HG03039 (cell line): ENCODE measurements around the gene DNMT3L.
"Not testable (repeated sequence)": the region's sequence is repeated elsewhere in the genome, so short reads cannot be mapped to it uniquely, and the experiment has no call there.

Experiments
- ATAC-seq: cut with Tn5 transposase; IDR thresholded peaks from one replicate; pipeline ENCODE4 v1.9.1; 2021; ENCODE audit warnings: mild to moderate bottlenecking, moderate library complexity; ENCODE audit not compliant: unreplicated experiment

Gene DNMT3L

DNA sequence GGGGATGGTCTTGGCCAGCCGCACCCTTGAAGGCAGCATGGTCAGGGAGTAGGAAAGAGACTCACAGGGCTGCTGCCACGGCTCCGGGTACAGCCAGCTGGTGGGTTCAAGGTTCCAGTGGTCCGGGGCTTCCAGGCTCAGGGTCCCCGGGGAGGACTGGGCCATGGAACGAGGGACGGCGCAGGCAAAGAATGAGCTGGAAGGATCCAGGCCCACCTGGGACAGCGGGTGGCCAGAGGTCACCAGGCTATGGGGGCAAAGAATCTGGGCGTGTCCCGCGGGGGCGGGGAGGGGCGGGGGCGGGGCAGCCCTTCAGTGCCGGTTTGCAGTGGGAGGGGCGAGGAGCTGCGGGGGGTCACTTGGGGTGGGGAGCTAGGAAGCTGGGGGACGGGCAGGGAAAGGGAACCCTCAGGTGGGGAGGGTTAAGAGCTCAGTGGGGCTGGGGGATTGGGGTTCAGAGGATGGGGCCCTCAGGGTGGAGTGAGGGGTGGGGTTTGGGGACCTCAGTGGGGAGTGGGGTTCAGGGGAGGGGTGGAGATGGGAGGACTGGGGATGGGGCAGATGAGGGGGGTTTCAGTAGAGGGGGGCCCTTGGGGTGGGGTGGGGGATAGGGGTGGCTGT is at the start of gene DNMT3L:
Gene DNMT3L (minus strand): TSS at position 223 of the 621 bp plus-strand sequence. CDS start 638 bp downstream, outside the sequence.
- no peak for ATAC-seq

DNA sequence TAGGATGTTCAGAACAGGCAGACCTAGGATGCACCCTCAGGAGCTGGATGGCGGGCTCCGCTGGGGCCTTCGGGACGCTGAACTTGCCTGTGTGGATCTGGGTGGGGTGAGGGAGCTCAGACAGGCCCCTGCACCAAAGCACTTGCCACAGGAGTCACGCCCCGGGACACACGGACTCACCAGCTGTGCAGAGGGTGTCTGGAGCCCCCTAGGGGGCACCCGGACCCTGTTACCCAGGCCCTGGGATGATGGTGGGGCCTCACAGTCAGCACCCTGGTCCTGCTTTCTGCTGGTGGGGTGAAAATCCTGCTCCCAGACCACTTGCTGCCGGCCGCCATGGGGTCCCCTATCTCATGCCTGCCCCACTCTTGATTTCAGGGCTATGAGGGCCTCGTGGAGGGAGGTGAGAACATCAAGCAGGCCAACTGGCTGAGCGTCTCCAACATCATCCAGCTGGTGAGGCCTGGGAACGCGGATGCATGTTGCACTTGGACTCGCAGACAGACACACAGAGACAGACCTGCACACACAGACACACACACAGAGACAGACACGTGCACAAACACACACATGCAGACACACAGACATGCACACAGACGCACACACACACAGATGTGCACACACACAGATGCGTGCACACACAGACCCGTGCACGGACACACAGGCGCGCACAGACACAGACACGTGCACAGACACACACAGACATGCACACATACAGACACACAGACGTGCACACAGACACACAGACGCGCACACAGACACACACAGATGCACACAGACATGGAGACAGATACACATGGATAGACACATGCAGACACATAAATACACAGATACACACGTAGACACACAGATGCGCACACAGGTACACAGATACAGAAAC is 49.2 kb upstream of the DNMT3L start:
- no peak for ATAC-seq

DNA sequence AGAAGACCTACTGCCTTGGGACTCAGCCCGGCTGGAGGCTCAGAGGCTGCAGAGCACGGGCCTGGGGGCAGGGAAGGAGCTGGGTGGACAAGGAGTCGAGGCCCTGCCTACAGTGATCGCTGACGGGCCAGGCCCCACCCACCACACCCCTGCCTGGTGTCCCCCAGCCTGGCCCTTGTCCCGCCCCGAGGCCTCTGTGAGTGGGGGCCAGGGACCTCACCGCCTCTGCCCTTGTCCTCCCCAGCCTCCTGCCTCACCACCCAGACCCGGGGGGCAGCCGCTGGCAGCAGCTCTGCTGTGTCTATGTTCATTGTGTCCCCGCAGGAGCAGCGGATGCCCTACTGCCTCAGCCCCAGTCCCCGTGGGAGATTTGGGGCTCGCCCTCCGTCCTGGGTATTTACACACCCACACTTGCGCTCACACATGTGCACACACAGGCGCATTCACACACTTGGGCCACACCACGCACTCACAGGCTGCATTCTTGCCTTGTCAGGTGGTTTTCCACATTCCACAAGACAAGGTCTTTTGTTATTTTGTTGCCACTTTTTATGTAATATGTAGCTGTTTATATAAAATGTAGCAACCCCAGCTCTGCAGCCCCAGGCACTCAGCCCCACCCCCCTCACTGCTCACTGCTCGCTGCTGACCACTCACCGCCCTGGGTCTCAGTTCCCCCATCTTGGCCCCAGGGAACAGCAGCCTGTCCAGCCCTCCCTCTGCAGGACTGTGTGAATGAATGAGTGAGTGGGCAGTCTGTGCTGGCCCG is 45.4 kb upstream of the DNMT3L start:
- ATAC-seq: no peak

DNA sequence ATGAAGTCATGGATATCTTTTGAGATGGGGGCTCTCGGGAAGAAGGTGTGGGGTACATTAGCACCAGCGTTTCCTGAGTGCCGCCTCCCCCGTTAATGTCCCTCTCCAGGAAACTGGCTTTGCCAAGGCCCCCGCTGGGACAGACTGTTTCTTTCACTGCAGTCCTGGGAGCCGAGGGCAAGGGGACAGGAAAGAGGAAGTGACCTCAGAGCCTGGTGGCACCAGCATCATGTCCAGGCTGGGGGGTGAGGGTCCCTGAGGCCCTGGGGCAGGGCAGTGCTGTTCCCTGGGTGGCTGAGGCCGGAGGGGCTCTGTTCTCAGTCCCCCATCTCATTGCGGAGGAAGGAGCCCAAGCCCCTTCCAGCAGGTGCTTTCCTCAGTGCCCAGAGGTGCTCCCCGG is 44.0 kb upstream of the DNMT3L start:
- ATAC-seq: no peak

DNA sequence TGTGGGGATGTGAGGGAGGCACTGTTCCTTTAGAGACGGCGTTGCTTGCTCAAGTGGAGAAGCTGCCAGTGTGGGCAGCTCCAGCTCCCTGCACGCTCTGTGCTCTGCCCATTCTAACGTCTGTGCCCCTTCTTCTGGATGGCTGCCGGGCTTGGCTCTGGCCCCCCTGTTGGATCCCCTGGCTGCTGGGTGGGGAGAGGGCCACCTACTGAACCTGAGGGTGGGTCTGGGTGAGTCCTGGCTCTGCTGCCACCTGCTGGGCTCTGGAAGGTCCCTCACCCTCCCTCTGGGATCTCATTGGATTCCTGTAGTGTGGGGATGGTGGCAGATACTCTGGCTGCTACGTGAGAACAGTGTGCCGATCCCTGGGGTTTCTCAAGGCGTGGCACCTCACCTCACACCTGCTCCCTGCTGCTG is 43.2 kb upstream of the DNMT3L start:
- no peak for ATAC-seq

DNA sequence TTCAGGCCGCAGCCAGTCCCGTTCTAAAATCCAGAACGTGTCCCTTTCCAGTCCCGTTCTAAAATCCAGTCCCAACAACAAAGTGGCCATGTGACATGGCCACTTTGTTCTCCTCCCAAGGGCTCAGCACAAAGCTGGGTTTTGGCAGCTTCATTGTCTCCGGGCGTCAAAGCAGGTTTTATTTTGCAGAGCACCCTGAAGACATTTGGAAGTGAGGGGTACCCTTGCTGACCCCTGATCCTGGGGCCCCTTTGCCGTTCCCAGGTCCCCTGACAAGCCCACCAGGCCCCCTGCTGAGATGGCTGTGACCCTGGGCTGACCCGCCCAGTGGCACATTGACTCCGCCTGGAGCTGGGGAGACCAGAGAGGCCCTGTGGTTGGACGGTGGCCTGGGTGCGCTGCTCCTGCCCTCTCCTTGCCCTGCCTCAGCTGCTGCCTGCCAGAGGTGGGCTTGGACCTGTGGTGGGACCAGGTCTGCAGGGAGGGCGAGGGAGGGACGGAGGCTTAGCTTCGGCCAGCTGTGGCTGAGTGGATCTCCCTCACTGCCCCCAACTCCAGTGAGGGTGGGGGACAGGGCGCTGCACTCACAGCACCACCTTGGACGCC is 42.4 kb upstream of the DNMT3L start:
- no peak for ATAC-seq

DNA sequence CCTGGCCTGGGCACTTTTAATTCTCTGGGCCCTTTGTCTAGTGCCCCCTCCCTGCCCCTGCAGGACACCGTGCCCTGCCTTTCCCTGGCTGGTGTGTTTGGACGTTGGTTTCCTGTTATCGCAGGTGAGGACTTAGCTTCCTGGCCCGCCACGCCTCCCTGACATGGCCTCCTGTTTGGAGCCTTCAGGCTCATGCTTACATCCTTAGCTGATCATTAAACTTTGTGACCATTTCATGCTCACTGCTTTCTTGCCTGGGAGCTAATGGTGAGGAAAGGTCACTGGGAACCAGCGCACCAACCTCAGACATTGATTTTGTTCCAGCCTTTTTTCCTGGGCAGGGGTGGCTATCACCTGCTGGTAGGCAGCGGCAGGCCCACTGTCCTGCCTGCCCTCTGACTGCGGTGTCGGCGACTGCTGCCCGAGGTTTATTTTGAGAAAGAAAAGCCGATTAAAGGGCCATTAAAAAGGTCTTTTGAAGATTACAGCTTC is 41.8 kb upstream of the DNMT3L start:
- no peak for ATAC-seq

DNA sequence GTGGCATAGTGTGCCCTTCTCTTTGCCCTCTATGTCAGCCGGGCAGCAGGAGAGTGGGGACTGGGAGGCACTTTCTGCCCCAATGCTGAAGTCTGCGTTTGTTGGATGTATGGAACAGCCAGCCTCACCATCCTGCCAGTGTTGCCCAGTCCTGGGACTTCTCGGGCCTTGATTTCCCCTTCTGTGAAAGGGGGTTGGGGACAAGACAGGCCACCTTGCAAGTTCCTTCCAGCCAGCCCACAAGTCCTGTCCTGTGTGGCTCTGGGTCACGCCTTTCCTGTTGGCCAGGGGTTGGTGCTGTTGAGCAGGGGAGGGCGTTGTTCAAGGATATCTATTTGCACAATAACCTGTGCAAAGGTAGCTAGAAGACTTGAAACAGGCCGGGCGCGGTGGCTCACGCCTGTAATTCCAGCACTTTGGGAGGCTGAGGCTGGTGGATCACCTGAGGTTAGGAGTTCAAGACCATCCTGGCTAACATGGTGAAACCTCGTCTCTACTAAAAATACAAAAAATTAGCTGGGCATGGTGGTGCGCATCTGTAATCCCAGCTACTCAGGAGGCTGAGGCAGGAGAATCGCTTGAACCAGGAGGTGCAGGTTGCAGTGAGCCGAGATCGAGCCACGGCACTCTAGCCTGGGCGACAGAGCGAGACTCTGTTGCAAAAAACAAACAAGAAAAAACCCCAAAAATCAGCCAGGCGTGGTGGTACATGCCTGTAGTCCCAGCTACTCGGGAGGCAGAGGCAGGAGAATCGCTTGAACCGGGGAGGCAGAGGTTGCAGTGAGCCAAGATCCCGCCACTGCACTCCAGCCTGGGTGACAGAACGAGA is 41.1 kb upstream of the DNMT3L start:
- ATAC-seq: not testable (repeated sequence)

DNA sequence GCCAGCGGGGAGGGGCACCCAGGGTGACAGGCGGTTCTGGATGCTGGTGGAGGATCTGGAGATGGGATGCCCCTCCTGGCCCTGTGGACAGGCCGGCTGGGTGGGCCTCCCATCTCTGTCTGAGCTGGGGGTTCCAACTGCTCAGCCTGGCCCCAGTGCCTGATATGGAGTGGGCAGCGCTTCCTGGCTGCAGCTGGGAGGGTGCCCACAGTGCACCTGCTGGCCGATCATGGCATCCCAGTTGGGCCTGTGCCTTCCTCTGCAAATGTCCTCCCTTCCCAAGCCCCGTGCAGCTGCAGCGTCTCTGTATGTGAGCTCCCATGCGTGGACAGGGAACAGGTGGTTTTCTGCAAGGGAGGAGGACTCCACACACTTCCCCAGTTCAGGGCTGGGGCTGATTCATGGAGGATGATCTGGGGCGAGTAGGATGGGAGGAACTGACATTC is 40.3 kb upstream of the DNMT3L start:
- ATAC-seq: no peak

DNA sequence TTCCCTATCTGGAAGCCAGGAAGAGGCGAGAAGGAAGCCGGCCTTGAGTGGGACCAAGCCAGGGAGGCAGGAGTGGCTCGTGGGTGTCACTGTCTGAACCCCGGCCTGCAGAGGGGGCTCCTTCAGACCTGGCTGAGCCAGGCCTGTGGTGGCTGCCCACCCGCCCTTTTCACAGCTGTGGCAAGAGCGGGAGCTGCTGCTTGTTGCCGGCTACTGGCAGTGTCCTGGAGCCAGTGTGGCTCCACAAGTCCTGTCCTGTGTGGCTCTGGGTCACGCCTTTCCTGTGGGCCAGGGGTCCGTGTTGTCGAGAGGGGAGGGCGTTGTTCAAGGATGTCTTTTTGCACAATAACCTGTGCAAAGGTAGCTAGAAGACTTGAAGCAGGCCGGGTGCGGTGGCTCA is 39.4 kb upstream of the DNMT3L start:
- no peak for ATAC-seq

DNA sequence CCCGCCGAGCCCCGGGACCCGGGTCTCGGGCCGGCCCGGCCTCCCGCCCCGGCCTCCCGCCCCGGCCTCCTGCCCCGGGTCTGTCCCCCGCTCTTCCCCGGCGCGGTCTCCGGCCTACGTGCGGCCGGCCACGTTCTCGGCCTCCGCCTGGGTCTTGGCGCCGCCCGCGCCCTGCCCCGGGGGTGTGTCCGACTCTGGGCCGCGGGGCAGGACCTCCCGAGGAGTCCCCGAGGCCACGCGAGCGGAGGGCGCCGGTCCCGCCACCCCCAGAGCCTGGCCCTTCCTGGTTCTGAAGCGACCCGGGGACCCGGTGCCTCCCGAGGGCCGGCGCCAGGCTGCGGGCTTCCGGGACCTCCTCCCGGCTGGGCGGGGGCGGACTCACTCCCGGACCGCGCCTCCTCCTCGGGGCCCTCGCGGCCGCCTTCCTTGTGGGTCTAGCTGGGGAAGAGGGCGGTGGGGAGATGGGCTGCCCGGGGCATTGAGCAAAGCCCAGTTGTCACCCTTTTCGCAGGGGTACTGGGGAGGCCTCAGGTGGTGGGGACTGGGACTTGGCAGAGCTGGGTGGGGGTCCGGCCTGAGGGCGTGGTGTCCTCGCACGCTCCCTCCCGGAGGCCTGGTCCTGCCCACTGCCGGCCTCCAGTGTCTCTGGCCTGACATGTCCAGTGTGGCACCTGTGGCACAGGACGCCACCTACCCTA is 38.7 kb upstream of the DNMT3L start:
- peak; percentile 18 for ATAC-seq

DNA sequence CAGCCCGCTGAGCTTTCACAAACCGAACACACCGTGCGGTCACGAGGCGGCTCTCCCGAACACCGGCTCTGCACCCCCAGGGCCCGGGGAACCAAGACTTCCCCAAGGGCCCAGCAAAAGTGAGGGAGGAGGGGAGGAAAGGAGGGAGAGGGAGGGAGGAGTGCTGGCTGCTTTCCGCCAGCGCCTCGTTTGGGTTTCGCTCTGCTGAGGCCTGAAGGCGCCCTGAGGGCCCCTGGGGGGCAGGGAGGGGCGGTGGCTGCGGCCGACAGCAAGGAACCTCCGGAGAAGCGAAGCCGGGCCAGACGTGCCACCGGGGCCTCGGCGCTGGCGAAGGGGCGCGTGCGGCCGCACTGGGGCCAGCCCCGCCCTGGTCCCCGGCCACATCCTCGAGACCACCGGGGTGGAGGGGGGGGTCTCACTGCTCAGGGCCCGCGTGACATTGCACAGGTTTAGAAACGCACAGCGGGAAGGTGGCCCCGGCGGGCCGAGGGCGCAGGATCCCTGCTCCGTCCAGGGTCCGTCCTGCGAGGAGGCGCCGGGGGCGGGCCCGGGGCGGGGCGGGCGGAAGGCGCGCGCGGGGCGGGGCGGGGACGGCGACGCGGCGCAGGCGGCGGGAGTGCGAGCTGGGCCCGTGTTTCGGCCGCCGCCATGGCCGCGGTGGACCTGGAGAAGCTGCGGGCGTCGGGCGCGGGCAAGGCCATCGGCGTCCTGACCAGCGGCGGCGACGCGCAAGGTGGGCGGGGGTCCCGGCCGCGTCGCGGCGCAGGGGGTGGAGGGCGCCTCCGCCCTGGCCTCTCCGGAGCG is 38.0 kb upstream of the DNMT3L start, which contains the start of gene PFKL:
Gene PFKL (plus strand): TSS at position 596 of the 804 bp plus-strand sequence. CDS start 53 bp downstream, at position 649.
- peak; percentile 49 for ATAC-seq

DNA sequence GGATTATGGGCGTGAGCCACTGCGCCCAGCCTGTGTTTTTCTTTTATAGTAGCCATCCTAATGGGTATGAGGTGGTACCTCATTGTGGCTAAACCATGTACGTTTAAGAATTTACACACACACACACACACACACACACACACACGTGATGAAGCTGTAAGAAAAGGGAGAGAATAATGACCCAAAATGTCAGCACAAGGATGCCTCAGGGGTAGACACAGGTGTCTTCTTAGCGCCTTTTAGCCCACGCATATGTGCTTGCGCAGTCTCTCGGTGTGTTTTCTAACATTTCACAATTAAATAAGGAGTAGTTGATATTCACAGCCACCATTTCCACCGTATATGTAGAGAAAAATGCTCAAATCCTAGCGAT is 37.4 kb upstream of the DNMT3L start:
- no peak for ATAC-seq

DNA sequence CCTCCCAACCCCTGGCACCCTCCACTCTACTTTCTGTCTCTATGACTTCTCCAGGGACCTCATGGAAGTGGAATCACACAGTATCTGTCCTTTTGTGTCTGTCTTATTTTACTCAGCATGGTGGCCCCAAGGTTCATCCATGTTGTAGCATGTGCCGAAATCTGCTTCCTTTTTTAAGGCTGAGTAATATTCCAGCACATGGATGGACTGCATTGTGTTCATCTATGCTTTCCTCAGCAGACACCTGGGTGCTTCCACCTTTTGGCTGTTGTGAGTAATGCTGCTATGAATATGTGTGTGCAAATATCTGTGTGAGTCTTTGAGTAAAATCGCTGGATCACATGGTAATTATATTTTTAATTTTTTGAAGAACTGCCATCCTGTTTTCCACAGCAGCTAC is 36.6 kb upstream of the DNMT3L start:
- no peak for ATAC-seq

DNA sequence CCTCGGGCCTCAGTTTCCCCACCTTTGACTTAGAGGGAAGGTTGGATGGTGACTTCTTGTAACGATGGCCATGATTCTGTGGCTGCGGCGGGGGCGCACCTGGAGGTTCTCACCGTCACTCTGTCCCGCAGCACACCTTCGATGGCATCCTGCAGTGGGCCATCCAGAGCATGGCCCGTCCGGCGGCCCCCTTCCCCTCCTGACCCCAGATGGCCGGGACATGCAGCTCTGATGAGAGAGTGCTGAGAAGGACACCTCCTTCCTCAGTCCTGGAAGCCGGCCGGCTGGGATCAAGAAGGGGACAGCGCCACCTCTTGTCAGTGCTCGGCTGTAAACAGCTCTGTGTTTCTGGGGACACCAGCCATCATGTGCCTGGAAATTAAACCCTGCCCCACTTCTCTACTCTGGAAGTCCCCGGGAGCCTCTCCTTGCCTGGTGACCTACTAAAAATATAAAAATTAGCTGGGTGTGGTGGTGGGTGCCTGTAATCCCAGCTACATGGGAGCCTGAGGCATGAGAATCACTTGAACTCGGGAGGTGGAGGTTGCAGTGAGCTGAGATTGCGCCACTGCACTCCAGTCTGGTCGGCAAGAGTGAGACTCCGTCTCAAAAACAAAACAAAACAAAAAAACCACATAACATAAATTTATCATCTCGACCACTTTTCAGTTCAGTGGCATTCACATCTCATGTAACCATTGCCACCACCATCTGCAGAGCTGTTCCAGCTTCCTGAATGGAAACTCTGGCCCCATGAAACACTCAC is 36.0 kb upstream of the DNMT3L start:
- ATAC-seq: no peak

DNA sequence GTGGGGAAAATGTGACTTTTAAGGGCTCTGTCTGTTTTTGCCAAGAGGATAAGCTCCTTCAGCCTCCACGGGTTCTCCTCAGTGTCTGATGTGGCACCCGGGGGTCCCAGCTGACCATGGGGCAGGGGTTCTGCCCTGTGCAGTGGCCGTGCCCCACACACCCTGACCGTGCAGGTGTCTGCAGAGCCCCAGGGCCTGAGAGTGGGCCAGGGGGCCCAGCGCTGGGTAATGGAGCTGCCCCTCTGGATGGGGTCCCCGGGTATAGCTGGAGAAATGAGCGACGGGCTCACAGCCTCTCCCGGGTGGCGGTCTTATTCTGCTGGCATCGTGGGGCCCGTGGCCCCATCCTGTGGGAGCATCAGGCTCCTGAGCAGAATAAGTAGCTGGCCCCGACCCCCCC is 35.2 kb upstream of the DNMT3L start:
- ATAC-seq: no peak

DNA sequence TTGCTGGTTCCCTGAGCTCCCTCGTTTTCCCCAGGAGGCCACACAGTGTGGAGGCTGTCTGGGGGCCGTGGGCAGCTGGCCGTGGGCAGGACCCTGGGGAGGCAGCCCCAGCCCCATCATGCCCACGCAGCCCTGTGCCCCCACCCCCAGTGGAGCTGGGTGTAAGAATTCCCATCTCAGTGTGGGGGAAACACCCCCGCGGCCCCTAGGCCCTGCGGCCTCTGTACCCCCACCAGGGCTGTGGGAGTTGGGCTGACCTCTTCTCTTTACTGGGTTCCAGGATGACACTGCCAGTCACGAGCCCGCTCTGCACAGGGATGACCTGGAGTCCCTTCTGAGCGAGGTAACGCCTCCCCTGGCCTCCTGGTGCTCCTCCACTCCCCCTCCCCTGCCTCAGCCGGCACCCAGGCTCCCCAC is 34.4 kb upstream of the DNMT3L start:
- no peak for ATAC-seq

DNA sequence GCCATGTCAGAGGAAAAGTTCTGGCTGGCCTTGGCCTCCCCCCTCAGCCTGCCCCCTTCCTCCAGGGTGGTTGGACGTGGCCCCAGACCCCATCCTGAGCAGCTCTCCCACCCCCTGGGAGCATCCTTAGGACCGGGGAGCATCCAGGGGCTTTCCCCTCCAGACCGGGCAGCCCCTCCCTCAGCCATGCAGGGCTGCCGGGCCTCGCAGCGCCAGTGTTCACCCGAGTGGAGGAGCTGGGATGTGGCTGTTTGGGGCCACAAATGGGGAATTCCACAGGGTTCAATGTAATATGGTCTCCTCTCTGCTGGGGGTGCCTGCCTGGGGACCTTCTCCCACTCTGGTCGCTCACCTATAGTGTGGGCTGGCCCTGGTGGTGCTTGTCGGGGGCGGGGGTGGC is 33.9 kb upstream of the DNMT3L start:
- ATAC-seq: no peak
